GM12878 (cell line): ENCODE measurements around the gene MAML3.

Experiments used
- KAT2A ChIP-seq: conservative IDR thresholded peaks from 2 replicates; pipeline ENCODE4 v1.6.1; 2011; ENCODE audit warnings: low read depth, low read length; ENCODE audit not compliant: control insufficient read depth
- POLR2A ChIP-seq: IDR thresholded peaks from 2 replicates; pipeline ENCODE4 v1.6.1; 2011; ENCODE audit warnings: low read depth, mild to moderate bottlenecking, low read length
- POLR2AphosphoS5 ChIP-seq: IDR thresholded peaks from 2 replicates; pipeline ENCODE4 v1.6.1; 2011; ENCODE audit warnings: mild to moderate bottlenecking, low read length, inconsistent platforms
- TF ChIP-seq, protein P1 (sequence below), 3 experiments: IDR thresholded peaks in 2 of 3; conservative IDR thresholded peaks in 1 of 3; 2 replicates each; pipeline ENCODE4 v1.5.1; 2011; ENCODE audit warnings: low read depth in 3 of 3, low read length in 3 of 3, mild to moderate bottlenecking in 3 of 3, control low read depth in 2 of 3, moderate library complexity in 2 of 3, inconsistent platforms in 1 of 3, mixed read lengths in 1 of 3; ENCODE audit not compliant: control insufficient read depth in 2 of 3, insufficient read depth in 1 of 3; ENCODE audit errors: extremely low read depth in 1 of 3
- TF ChIP-seq, protein P2 (sequence below): fragments of 450-650 bp; IDR thresholded peaks from 2 replicates; pipeline ENCODE4 v1.6.1; 2014; ENCODE audit warnings: mild to moderate bottlenecking

DNA sequence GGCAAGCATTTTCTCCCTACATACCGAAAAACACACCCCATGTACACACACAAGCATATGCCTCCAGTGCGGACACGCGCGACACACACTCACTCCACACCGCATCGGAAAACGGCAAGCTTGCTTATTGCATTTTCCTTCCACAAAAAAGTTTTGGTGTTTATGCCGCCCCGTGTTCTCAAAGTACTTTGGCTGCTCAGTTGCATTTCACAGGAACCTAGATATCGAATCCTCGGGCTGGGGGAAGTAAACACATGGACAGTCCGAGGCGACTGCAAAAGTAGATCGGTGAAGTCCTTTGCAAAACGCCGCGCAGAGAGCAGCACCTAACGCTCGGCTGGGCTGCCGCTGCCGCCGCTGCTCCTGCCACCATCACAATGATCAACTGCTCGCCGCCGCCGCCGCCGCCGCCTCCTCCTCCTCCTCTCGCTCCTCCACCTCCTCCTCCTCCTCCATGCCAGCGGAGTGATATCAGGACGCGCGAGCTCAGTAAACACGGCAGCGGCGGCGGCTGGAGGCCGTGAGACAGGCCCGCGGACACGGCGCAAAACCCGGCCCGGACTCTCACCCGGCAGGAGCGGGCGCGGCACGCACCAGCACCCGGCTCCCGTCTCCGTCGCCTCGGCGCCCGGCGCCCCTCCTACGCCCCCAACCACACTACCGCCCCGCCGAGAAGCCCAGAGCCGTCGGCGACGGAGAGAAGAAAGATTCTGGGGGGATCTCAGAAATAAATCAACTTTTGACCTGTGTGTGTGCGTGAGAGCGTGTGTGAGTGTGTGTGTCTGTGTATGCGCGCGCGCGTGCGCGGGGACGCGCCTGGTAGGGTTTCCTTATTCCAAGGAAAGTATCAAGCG is at the start of gene MAML3:
- TF ChIP-seq, protein P1, sequence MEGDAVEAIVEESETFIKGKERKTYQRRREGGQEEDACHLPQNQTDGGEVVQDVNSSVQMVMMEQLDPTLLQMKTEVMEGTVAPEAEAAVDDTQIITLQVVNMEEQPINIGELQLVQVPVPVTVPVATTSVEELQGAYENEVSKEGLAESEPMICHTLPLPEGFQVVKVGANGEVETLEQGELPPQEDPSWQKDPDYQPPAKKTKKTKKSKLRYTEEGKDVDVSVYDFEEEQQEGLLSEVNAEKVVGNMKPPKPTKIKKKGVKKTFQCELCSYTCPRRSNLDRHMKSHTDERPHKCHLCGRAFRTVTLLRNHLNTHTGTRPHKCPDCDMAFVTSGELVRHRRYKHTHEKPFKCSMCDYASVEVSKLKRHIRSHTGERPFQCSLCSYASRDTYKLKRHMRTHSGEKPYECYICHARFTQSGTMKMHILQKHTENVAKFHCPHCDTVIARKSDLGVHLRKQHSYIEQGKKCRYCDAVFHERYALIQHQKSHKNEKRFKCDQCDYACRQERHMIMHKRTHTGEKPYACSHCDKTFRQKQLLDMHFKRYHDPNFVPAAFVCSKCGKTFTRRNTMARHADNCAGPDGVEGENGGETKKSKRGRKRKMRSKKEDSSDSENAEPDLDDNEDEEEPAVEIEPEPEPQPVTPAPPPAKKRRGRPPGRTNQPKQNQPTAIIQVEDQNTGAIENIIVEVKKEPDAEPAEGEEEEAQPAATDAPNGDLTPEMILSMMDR (IDR thresholded peaks at IDR 0.05 in 2 of 3, conservative IDR thresholded peaks at IDR 0.05 in 1 of 3; ENCODE audit: control insufficient read depth in 2 of 3, extremely low read depth in 1 of 3, insufficient read depth in 1 of 3, low read depth in 3 of 3, low read length in 3 of 3), result no peak
- TF ChIP-seq POLR2AphosphoS5, result no peak
- TF ChIP-seq, protein P2, sequence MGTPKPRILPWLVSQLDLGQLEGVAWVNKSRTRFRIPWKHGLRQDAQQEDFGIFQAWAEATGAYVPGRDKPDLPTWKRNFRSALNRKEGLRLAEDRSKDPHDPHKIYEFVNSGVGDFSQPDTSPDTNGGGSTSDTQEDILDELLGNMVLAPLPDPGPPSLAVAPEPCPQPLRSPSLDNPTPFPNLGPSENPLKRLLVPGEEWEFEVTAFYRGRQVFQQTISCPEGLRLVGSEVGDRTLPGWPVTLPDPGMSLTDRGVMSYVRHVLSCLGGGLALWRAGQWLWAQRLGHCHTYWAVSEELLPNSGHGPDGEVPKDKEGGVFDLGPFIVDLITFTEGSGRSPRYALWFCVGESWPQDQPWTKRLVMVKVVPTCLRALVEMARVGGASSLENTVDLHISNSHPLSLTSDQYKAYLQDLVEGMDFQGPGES, result no peak
- TF ChIP-seq POLR2A, result no peak
- TF ChIP-seq KAT2A, result no peak
